ENCODE data around the gene RCAN3.

- no peak for TF ChIP-seq POLR2A (IDR thresholded peaks at IDR 0.05; ENCODE audit: low read depth, low read length)
- TF ChIP-seq CTCF (conservative IDR thresholded peaks at IDR 0.05; ENCODE audit: low read depth, low read length): no peak
- no peak for TF ChIP-seq MAFK (IDR thresholded peaks at IDR 0.05; ENCODE audit: low read depth, low read length)
- no peak for TF ChIP-seq ELK1 (IDR thresholded peaks at IDR 0.05; ENCODE audit: borderline replicate concordance, low read depth, low read length)
- TF ChIP-seq SMC3 (IDR thresholded peaks at IDR 0.05; ENCODE audit: low read depth, low read length): no peak
- no peak for TF ChIP-seq RFX5 (IDR thresholded peaks at IDR 0.05; ENCODE audit: low read depth, low read length)
- peak; percentile 25; the same call in 1 of the 2 replicates for TF ChIP-seq BHLHE40 (IDR thresholded peaks at IDR 0.05; ENCODE audit: low read depth, low read length)
- TF ChIP-seq NFE2L2 (IDR thresholded peaks at IDR 0.05; ENCODE audit: low read depth, low read length): no peak
- TF ChIP-seq CEBPB (IDR thresholded peaks at IDR 0.05; ENCODE audit: low read depth, low read length): peak; percentile 68
- TF ChIP-seq MXI1 (IDR thresholded peaks at IDR 0.05; ENCODE audit: borderline replicate concordance, low read depth, low read length): no peak
- no peak for TF ChIP-seq RAD21 (IDR thresholded peaks at IDR 0.05; ENCODE audit: low read length)
- no peak for TF ChIP-seq MAZ (IDR thresholded peaks at IDR 0.05; ENCODE audit: borderline replicate concordance, low read depth, low read length)
Measured at GRCh38 chr1:24540906-24541710, 38.5 kb downstream of the RCAN3 start.

Data from IMR-90 (cell line).